CD4-positive, alpha-beta T cell treated with Interleukin-10 for 1 hour (primary cell): Measurements from ENCODE around the gene PDCD2L.
"Not testable (repeated sequence)": the region's sequence is repeated elsewhere in the genome, so short reads cannot be mapped to it uniquely, and the experiment has no call there.

Experiments
- DNase-seq: peaks from one replicate; pipeline ENCODE4 v3.0.0-alpha.2; 2020

Gene PDCD2L

DNA sequence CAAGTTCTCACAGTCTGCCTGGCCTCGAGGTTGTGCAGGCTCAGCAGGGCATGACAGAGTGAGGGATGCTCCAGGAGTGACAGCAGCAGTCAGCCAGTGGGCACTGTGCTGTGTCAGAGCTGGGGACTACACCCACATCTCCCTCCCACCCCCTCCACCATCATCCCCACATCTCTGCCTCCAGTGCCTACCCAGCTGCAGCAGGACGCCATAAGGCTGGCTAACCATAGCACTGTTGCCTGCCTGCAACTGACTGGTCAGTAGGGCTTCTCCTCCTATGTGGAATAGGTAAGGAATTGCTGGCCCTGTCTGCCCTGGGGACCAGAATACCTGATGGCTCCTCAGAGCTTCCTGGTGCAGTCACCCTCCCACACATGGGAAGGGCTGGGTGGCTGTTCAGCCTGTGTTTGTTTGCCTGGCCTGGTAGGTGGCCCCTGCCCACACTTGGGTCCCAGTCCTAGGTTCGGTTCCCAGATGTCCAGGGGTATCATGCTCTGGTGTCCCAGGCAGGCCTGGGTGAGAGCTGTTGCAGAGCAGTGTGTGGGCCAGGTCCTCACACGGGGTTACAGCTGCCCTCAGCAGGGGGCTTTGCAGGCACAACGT lies 23.5 kb upstream of the PDCD2L start:
- DNase-seq, result no peak

DNA sequence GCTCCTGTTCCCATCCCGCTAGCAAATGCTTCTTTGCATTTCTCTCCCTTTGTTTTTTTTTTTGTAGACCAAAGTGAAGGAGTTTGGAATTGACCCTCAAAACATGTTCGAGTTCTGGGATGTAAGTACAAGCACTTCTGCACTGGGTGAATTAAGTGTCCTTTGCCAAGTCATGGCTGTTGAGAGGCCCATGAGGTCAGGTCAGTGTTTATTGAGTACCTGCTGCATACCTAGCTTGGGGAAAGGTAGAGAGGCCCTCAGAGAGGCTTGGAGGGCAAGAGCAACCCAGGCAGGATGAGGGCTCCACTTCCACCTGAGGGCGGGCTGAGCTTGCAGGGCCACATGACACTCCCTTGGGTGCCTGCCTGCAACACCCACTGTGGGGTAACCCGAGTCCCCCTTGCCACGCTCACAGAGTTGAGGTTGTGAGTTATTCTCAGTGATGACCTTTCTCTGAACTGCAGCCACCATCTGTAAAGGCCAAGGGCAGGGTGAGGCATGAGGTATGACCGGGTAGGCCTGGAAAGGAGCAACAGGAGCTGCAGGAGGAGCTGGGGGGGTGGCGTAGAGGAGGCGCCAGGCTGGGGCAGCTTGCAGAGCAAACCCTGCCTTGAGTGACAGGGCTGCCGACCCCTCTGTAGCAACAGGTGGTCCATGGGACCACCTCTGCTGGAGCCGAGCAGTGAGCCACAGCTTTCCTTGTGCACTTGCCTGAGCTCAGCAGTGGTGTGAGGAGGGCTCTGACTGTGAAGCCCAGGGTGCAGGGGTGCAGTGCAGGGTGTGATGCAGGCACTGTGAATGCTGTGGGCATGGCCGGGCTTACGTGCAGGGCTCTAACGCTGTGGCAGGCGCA lies 22.6 kb upstream of the PDCD2L start:
- DNase-seq, result no peak

DNA sequence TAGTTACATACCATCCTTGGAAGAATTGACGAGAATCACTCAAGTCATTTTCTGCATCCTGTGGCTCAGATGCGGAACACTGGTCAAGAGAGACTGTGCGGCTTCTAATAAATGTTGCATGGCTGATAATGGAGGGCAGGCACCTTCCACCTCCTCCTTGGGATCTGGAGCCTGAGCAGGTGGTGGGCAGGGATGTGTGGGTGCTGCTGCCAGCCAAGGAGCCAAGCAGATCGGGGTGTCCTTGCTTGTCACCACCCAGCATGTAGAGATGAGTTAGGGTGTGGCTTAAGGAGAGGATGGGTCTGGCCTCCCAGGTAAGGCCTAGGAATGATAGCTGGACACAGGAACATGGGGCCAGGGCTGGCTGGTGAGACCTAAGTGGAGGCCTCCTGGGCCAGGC lies 21.7 kb upstream of the PDCD2L start:
- no peak for DNase-seq

DNA sequence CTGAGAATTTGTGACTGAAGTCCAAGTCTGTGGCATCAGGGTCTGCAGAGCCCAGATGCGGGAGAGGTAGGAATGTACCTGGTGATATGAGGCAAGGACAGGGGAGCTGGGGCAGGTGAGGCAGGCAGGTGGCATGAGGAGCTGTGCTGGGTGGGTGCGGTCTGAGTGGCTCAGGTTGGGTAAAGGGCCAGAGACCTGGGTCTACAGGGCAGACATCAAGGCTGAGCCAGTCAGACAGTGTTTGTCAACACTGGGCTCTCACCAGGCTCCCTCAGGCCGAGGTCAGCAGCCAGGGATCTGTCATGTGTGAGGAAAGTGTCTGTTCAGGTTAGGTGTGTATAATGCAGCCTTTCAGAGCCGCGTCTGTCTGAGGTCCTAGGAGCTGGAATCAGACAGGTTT lies 20.6 kb upstream of the PDCD2L start:
- no peak for DNase-seq

DNA sequence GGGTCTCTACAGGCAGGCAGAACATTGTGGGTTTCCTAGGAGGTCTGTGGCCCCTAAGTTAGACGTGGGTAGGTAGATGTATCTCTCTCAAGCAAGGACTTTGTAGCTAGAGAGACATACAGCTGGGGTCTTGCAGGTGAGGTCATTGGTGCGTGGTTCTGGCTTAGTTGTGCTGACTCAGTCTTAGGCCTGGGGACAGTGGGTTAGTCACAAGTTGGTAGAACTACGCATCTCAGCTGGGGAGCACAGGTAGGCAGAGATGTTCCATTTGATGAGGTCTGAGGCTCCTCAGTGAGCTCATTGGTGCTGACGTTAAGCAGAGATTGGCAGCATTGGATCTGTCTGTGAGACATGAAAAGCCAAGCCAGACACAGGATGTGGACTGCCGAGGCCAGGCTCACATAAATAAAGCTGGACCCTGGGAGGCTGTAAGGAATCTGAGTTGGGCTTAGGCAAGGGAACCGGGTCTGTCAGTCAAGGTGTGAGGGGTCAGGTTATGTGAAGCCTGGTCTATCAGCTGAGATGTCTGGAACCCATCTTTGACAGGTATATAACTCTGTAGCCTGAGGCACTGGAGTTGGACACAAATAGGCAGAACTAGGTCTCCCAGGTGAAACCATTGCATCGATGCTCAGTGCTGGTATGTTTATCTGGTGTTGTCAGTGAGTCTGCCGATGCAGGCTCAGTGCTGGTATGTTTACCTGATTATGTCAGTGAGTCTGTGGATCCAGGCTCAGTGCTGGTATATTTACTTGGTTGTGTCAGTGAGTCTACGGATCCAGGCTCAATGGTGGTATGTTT lies 17.4 kb upstream of the PDCD2L start:
- no peak for DNase-seq

DNA sequence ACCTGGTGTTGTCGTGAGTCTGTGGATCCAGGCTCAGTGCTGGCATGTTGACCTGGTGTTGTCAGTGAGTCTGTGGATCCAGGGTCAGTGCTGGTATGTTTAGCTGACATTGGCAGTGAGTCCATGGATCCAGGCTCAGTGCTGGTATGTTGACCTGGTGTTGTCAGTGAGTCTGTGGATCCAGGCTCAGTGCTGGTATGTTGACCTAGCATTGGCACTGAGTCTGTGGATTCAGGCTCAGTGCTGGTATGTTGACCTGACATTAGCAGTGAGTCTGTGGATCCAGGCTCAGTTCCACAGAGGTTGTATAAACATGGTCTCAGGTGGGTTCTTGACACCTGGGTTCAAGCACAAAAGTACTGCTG lies 16.8 kb upstream of the PDCD2L start:
- DNase-seq, result no peak

DNA sequence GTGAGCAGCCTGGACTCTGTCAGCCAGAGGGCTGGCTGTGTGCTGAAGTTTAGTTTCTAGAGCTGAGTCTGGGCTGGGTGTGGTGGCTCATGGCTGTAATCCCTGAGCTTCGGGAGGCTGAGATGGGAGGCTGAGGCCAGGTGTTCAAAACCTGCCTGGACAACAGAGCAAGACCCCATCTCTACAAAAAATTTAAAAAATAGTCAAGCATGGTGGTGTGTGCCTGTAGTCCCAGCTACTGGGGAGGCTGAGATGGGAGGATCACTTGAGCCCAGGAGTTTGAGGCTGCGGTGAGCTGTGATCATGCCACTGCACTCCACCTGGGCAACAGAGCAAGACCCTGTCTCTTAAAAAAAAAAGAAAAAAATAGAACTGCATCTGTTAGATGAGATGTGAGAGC lies 15.5 kb upstream of the PDCD2L start:
- DNase-seq, result not testable (repeated sequence)

DNA sequence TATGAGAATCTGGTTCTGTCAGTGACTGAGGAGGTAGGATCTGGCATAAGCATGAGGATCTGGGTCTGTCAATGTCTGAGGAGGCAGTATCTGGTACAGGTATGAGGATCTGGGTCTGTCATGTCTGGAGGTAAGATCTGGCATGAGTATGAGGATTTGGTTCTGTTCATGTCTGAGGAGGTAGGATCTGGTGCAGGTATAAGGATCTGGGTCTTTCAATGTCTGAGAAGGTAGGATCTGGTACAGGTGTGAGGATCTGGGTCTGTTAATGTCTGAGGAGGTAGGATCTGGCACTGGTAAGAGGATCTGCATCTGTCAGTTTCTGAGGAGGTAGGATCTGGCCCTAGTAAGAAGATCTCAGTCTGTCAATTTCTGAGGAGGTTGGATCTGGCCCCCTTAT lies 12.4 kb upstream of the PDCD2L start:
- no peak for DNase-seq

DNA sequence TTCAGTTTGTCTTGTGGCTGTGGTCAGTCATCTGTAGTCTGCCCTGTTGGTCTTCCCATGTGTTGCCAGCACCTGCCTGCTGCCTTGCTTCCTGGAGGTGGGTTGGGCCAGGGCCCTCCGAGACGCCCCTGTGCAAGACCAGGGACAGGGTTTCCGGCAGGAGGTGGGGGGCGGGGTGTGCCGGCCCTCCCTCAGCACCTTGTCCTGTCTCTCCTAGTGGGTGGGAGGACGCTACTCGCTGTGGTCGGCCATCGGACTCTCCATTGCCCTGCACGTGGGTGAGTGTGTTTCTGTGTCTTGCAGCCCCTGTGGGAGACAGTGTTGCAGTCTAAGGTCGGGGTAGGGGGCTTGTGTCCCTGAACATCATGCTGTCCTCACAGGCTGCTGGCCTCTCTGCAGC lies 11.2 kb upstream of the PDCD2L start:
- DNase-seq, result no peak

DNA sequence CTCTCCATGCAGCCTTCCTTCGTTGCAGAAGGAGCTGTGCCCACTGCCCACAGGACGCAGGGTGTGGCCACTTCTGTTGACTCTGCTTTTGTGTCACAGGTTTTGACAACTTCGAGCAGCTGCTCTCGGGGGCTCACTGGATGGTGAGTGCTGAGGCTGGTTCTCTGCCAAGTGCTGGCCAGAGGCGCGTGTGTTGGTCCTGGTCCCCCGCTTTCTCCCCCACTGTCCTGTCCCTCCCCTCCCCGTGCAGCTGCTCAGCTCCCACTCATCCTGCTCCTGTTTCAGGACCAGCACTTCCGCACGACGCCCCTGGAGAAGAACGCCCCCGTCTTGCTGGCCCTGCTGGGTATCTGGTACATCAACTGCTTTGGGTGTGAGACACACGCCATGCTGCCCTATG lies 10.6 kb upstream of the PDCD2L start:
- DNase-seq, result no peak

DNA sequence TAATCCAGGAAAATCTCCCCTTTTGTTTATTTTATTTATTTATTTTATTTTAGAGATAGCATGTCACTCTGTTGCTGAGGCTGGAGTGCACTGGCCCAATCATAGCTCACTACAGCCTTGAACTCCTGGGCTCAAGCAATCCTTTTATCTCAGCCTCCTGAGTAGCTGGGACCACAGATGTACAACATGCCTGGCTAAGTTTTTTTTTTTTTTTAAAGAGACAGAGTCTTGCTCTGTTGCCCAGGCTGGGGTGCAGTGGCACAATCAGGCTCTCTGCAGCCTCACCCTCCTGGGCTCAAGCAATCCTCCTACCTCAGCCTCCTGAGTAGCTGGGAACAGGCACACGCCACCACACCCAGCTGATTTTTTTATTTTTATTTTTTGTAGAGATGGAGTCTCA lies 6.3 kb upstream of the PDCD2L start:
- no peak for DNase-seq

DNA sequence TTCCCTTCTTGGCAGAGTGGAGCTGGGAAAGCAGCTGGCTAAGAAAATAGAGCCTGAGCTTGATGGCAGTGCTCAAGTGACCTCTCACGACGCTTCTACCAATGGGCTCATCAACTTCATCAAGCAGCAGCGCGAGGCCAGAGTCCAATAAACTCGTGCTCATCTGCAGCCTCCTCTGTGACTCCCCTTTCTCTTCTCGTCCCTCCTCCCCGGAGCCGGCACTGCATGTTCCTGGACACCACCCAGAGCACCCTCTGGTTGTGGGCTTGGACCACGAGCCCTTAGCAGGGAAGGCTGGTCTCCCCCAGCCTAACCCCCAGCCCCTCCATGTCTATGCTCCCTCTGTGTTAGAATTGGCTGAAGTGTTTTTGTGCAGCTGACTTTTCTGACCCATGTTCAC lies 4.3 kb upstream of the PDCD2L start:
- DNase-seq, result no peak

DNA sequence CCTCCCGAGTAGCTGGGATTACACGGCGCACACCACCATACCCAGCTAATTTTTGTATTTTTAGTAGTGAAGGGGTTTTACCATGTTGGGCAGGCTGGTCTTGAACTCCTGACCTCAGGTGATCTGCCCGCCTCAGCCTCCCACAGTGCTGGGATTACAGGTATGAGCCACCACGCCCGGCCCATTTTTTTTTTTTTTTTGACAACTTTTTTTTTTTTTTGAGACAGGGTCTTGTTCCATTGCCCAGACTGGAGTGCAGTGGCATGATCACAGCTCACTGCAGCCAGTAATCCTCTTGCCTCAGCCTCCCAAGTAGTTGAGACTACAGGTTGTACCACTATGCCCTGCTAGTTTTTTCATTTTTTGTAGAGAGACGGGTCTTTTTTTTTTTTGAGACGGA lies 3.4 kb upstream of the PDCD2L start:
- DNase-seq, result not testable (repeated sequence)

DNA sequence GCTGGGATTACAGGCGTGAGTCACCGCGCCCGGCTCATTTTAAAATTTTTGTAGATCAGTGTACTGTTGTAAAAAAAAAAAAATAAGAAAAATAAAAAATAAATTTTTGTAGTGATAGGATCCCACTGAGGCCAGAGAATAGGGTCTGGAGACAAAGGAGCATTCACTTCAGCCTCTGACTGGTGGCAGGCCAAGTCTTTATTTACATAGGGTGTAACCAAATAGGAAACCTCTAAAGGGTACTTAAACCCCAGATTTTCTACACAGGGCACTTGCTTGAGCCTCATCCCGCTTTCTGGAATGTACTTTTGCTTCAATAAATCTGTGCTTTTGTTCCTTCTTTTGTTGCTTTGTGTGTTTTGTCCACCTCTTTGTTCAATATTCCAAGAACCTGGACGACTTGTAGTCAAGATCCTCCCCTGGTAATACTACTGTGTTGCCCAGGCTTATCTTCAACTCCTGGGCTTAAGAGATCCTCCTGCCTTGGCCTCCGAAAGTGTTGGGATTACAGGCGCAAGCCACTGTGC lies 2.1 kb upstream of the PDCD2L start:
- DNase-seq, result no peak

DNA sequence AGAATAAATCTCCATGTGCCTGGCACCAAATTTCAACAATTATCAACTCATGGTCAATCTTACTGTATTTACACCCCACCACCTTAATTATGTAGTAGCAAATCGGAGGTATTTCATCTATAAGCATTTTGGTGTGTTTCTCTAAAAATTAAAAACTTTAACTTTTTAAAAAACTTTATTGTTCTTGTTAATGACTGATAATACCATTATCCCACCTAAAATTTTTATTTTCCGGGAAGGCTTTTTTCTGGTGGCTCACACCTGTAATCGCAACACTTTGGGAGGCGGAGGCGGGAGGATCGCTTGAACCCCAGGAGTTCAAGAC lies 453 bp upstream of the PDCD2L start:
- DNase-seq, result no peak

DNA sequence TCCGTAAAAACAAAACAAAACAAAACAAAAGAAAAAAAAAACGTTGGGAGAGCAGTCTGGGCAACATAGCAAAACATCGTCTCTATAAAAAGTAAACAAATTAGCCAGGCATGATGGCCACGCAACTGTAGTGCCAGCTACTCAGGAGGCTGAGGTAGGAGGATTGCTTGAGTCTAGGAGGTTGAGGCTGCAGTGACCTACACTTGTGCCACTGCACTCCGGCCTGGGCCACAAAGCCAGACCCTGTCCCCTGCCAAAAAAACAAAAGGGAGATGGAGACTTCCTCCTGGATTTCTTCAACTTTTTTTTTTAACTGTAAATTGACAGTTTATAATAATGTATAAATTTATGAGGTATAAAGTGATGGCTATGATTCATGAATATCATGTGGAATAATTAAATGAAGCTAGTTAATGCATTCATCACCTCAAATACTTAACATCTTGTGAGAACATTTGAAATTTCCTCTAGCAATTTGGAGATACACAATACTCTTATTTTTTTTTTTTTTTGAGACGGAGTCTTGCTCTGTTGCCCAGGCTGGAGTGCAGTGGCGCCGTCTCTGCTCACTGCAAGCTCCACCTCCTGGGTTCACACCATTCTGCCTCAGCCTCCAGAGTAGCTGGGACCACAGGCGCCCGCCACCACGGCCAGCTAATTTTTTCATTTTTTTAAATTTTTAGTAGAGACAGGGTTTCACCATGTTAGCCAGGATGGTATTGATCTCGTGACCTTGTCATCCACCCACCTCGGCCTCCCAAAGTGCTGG lies 1.9 kb downstream of the PDCD2L start:
- no peak for DNase-seq

DNA sequence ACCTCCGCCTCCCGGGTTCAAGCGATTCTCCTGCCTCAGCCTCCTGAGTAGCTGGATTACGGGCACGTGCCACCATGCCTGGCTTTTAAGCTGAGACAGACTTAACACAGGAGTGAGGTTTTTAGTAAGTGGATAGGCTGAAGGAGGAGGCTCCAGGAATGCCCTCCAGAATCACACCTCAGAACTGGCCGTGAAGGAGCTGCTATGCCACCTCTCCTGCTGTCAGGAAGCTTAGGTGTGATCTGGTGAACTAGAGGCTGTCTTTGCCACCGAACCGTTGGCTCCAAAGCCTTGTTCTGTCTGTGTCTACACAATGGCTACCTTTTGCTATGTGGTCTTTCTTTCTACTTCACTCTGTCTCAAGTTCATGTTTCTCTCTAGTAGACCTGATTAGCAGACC lies 4.2 kb downstream of the PDCD2L start:
- DNase-seq, result no peak

DNA sequence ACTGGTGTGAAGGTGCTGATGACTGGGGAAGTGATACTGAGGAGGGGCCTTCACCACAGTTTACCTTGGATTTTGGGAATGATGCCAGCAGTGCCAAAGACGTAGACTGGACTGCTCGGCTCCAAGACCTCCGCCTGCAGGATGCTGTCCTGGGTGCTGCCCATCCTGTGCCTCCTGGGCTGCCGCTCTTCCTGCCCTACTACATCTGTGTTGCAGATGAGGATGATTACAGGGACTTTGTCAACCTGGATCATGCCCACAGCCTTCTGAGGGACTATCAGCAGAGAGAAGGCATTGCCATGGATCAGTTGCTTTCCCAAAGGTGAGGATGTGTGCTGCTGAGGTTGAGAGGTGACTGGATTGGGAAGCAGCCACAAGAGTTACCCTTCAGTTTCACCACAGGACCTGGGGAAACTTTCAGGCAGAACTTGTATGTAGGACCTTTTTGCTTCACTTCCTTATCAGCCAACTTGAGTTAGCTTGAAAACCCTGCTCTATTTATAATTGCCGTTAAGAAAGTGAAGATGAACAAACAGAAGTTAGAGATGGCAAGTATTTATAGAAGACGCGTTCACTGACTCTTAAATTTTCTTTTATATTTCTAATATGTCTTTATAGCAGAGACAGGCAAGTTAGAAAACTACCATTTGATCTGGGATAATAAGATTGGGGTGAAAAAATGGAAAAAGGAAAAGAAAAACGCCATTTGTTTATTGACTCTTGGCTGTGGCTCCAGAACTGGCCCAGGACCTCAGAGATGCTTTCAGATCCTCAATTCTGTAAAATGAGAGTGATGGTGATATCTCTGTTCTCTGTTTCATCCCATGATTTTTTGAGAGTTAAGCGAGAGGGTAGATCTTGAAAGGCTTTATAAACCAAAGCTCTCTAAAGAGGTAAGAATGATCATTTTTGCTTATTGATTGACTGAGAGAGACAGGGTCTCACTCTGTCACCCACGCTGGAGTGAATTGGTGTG lies 5.3 kb downstream of the PDCD2L start:
- no peak for DNase-seq

DNA sequence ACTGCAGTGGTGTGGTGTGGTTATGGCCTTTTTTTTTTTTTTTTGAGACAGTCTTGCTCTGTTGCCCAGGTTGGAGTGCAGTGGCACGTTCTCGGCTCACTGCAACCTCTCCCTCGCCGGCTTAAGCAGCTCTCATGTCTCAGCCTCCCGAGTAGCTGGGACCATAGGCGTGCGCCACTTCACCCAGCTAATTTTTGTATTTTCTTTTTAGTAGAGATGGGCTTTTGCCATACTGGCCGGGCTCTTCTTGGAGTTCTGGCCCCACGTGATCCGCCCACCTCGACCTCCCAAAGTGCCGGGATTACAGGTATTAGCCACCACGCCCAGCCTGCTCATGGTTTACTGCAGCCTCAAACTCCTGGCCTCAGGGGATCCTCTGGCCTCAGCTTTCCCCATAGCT lies 7.0 kb downstream of the PDCD2L start:
- no peak for DNase-seq

DNA sequence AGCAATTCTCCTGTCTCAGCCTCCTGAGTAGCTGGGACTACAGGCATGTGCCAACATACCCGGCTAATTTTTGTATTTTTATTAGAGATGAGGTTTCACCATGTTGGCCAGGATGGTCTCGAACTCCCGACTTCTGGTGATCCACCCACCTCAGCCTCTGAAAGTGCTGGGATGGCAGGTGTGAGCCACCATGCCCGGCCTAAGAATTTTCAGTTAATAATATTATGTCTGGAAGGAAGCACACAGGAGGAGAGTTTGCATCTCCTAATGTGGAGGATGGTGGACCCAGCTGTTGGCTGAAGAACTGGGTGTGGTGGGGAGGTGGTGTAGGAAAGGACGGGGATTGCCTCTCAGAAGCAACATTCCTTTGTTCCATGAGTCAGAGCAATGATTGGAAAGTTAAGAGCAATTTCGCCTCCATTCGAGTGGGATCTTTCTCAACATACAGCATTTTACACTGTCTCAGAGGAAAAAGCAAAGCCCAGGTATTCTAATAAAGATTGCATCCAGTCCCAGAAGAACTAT lies 11.9 kb downstream of the PDCD2L start:
- DNase-seq, result no peak

DNA sequence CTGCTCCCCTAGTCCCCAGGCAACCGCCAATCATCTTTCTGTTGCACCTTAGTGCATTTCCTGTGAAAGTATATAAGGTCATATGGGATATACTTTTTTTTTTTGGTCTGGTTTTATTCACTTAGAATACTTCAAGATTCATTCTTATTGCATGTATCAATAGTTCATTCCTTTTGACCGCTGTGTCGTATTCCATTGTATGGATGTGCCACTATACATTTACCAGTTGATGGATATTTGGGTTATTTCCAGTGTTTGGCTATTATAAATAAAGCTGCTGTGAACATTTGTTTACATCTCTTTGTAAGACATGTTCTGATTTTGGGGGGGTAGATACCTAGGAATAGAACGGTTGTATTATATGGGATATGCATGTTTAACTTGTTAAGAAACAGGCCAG lies 14.1 kb downstream of the PDCD2L start:
- no peak for DNase-seq
